GM18508 (cell line): Measurements from ENCODE around the gene AP2S1.
A peak's percentile ranks its signal among the peaks of the same experiment; 100 is the strongest.
"Not testable (repeated sequence)": the region's sequence is repeated elsewhere in the genome, so short reads cannot be mapped to it uniquely, and the experiment has no call there.

ENCODE experiments used
- ATAC-seq: cut with Tn5 transposase; IDR thresholded peaks from one replicate; pipeline ENCODE4 v1.9.1; 2021; ENCODE audit warnings: moderate number of reproducible peaks; ENCODE audit not compliant: insufficient read depth, unreplicated experiment

AP2S1 gene

GRCh38 chr19:46850228-46851203 is at the start of gene AP2S1:
Gene AP2S1 (minus strand): TSS chr19:46850846. CDS start chr19:46850766, 80 bp downstream.
- peak; percentile 74 for ATAC-seq

GRCh38 chr19:46900341-46900740 is 49.7 kb upstream of the AP2S1 start:
- ATAC-seq: no peak

GRCh38 chr19:46898731-46899130 is 48.1 kb upstream of the AP2S1 start:
- no peak for ATAC-seq

- no peak for ATAC-seq
Observed at GRCh38 chr19:46896076-46896794, 45.6 kb upstream of the AP2S1 start.

- ATAC-seq: no peak
Observed at GRCh38 chr19:46892252-46893179, 41.9 kb upstream of the AP2S1 start.

- ATAC-seq: no peak
Observed at GRCh38 chr19:46890423-46891170, 40.0 kb upstream of the AP2S1 start.

GRCh38 chr19:46887240-46887782 is 36.7 kb upstream of the AP2S1 start:
- ATAC-seq: no peak

GRCh38 chr19:46886546-46887239 is 36.0 kb upstream of the AP2S1 start:
- ATAC-seq: no peak

- no peak for ATAC-seq
Observed at GRCh38 chr19:46885411-46885810, 34.8 kb upstream of the AP2S1 start.

- not testable (repeated sequence) for ATAC-seq
Observed at GRCh38 chr19:46882751-46883150, 32.1 kb upstream of the AP2S1 start.

GRCh38 chr19:46882034-46882433 is 31.4 kb upstream of the AP2S1 start:
- ATAC-seq: no peak

GRCh38 chr19:46881092-46881491 is 30.4 kb upstream of the AP2S1 start:
- ATAC-seq: no peak

GRCh38 chr19:46880431-46880830 is 29.8 kb upstream of the AP2S1 start:
- ATAC-seq: no peak

GRCh38 chr19:46878613-46879375 is 28.1 kb upstream of the AP2S1 start:
- ATAC-seq: no peak

GRCh38 chr19:46875657-46876056 is 25.0 kb upstream of the AP2S1 start:
- ATAC-seq: no peak

GRCh38 chr19:46875234-46875633 is 24.6 kb upstream of the AP2S1 start:
- ATAC-seq: no peak

GRCh38 chr19:46872967-46873366 is 22.3 kb upstream of the AP2S1 start:
- ATAC-seq: no peak

GRCh38 chr19:46871173-46871572 is 20.5 kb upstream of the AP2S1 start:
- not testable (repeated sequence) for ATAC-seq
